WTC11 (cell line): ENCODE measurements around the gene CA10. TPM values are rescaled to one million over a fixed set of nuclear protein-coding genes. Genes with fewer than 3 reads are reported as not detected.

Experiments used
- ATAC-seq: fragments of 200-7000 bp; cut with Tn5 transposase; 2 replicates; pipeline ENCODE4 v1.10.0; 2021; ENCODE audit warnings: mild to moderate bottlenecking, moderate library complexity
- CTCF ChIA-PET: fragments of 300-600 bp; sonication (Branson Sonifier 250); formaldehyde crosslinking; loops from one replicate; lab custom pipeline; 2021; ENCODE audit warnings: antibody characterized with exemption; lab: Charles Lee
- POLR2A ChIA-PET: fragments of 350-600 bp; sonication (Branson Sonifier 250); formaldehyde crosslinking; loops from one replicate; lab custom pipeline; 2021; ENCODE audit warnings: antibody characterized with exemption; lab: Charles Lee
- DNase-seq: peaks from one replicate; pipeline ENCODE4 v3.0.0; 2021; ENCODE audit warnings: low spot score
- H3K27ac Mint-ChIP-seq: 2 replicates; pipeline ENCODE4 v1.8.0; 2021; ENCODE audit warnings: mixed read lengths
- H3K27me3 Mint-ChIP-seq: 2 replicates; pipeline ENCODE4 v1.8.0; 2021; ENCODE audit warnings: low read depth, mild to moderate bottlenecking, moderate library complexity, mixed read lengths
- H3K36me3 Mint-ChIP-seq: 2 replicates; pipeline ENCODE4 v1.8.0; 2021; ENCODE audit warnings: mixed read lengths
- H3K4me1 Mint-ChIP-seq: 2 replicates; pipeline ENCODE4 v1.8.0; 2022; ENCODE audit warnings: mixed read lengths
- H3K4me3 Mint-ChIP-seq: 2 replicates; pipeline ENCODE4 v1.8.0; 2021; ENCODE audit warnings: mild to moderate bottlenecking, moderate library complexity, mixed read lengths
- H3K9me3 Mint-ChIP-seq: 2 replicates; pipeline ENCODE4 v1.8.0; 2021; ENCODE audit warnings: mixed read lengths
- ATF2 ChIP-seq: sonication (generic); formaldehyde crosslinking; IDR thresholded peaks from 2 replicates; pipeline ENCODE4 v1.8.1; 2022; ENCODE audit warnings: low read depth, missing genetic modification reagents, borderline replicate concordance
- CREB1 ChIP-seq: sonication (generic); formaldehyde crosslinking; IDR thresholded peaks from 2 replicates; pipeline ENCODE4 v1.8.0; 2023; ENCODE audit warnings: mild to moderate bottlenecking, missing genetic modification reagents
- CTCF ChIP-seq: fragments of 200-600 bp; IDR thresholded peaks from 2 replicates; pipeline ENCODE4 v1.8.0; 2022; ENCODE audit warnings: antibody characterized with exemption
- EMX1 ChIP-seq: fragments of 250-450 bp; sonication (Bioruptor Pico); IDR thresholded peaks from 2 replicates; pipeline ENCODE4 v1.8.0; 2021; ENCODE audit warnings: mild to moderate bottlenecking
- GRHL2 ChIP-seq: fragments of 250-450 bp; sonication (Bioruptor Pico); IDR thresholded peaks from 2 replicates; pipeline ENCODE4 v1.8.0; 2022; ENCODE audit warnings: mild to moderate bottlenecking, moderate library complexity; ENCODE audit not compliant: insufficient replicate concordance, severe bottlenecking
- HMGXB4 ChIP-seq: sonication (generic); formaldehyde crosslinking; IDR thresholded peaks from 2 replicates; pipeline ENCODE4 v1.8.1; 2023; ENCODE audit warnings: mild to moderate bottlenecking, moderate library complexity, missing genetic modification reagents
- JUN ChIP-seq: sonication (generic); formaldehyde crosslinking; IDR thresholded peaks from 2 replicates; pipeline ENCODE4 v1.8.0; 2023; ENCODE audit warnings: mild to moderate bottlenecking, missing genetic modification reagents
- MAX ChIP-seq: sonication (generic); formaldehyde crosslinking; IDR thresholded peaks from 2 replicates; pipeline ENCODE4 v1.8.0; 2022; ENCODE audit warnings: mild to moderate bottlenecking, missing genetic modification reagents
- MLX ChIP-seq: sonication (generic); formaldehyde crosslinking; IDR thresholded peaks from 2 replicates; pipeline ENCODE4 v1.8.1; 2023; ENCODE audit warnings: mild to moderate bottlenecking, missing genetic modification reagents, moderate library complexity
- NFE2L1 ChIP-seq: sonication (generic); formaldehyde crosslinking; IDR thresholded peaks from 2 replicates; pipeline ENCODE4 v1.8.1; 2023; ENCODE audit warnings: missing genetic modification reagents
- PRDM15 ChIP-seq: sonication (generic); formaldehyde crosslinking; IDR thresholded peaks from 2 replicates; pipeline ENCODE4 v1.8.0; 2022; ENCODE audit warnings: missing genetic modification reagents
- PRRX2 ChIP-seq: fragments of 250-450 bp; sonication (Bioruptor Pico); IDR thresholded peaks from 2 replicates; pipeline ENCODE4 v1.8.0; 2021; ENCODE audit warnings: mild to moderate bottlenecking
- SMAD3 ChIP-seq: sonication (generic); formaldehyde crosslinking; IDR thresholded peaks from 2 replicates; pipeline ENCODE4 v1.8.0; 2022; ENCODE audit warnings: missing genetic modification reagents, mild to moderate bottlenecking, borderline replicate concordance
- SP1 ChIP-seq: sonication (generic); formaldehyde crosslinking; conservative IDR thresholded peaks from 2 replicates; pipeline ENCODE4 v1.8.1; 2022; ENCODE audit warnings: missing genetic modification reagents
- ZNF263 ChIP-seq: sonication (generic); formaldehyde crosslinking; IDR thresholded peaks from 2 replicates; pipeline ENCODE4 v1.8.1; 2022; ENCODE audit warnings: low read depth, mild to moderate bottlenecking, moderate library complexity, missing genetic modification reagents
- total RNA-seq: library from RNA; stranded (reverse); gene quantifications from 3 replicates; pipeline ENCODE4 v1.2.3, GENCODE V29; 2021
- TF ChIP-seq, protein P1 (sequence below): sonication (generic); formaldehyde crosslinking; IDR thresholded peaks from 2 replicates; pipeline ENCODE4 v1.8.1; 2023; ENCODE audit warnings: mild to moderate bottlenecking, missing genetic modification reagents, borderline replicate concordance
- TF ChIP-seq, protein P2 (sequence below): sonication (generic); formaldehyde crosslinking; IDR thresholded peaks from 2 replicates; pipeline ENCODE4 v1.8.1; 2023; ENCODE audit warnings: mild to moderate bottlenecking, missing genetic modification reagents, moderate library complexity
- TF ChIP-seq, protein P3 (sequence below): fragments of 250-450 bp; sonication (Bioruptor Pico); IDR thresholded peaks from 2 replicates; pipeline ENCODE4 v1.9.0; 2021; ENCODE audit warnings: mild to moderate bottlenecking

CA10 gene
- total RNA-seq, 1 experiment from 2014 or later, result 0.90 TPM

- Mint-ChIP-seq H3K4me3 (no peak overlapping the region), H3K27ac (no peak overlapping the region), H3K27me3 (no peaks in the 10 kb centered on the region), H3K9me3 (peaks cover 53% of the 10 kb centered on the region), H3K4me1 (no peaks in the 10 kb centered on the region), H3K36me3 (peaks cover 42% of the 10 kb centered on the region)
- no peak for ATAC-seq
- CTCF ChIA-PET, result no interaction called here
- POLR2A ChIA-PET, result no interaction called here
- DNase-seq, result no peak
- TF ChIP-seq GRHL2, result no peak
- TF ChIP-seq, protein P1, sequence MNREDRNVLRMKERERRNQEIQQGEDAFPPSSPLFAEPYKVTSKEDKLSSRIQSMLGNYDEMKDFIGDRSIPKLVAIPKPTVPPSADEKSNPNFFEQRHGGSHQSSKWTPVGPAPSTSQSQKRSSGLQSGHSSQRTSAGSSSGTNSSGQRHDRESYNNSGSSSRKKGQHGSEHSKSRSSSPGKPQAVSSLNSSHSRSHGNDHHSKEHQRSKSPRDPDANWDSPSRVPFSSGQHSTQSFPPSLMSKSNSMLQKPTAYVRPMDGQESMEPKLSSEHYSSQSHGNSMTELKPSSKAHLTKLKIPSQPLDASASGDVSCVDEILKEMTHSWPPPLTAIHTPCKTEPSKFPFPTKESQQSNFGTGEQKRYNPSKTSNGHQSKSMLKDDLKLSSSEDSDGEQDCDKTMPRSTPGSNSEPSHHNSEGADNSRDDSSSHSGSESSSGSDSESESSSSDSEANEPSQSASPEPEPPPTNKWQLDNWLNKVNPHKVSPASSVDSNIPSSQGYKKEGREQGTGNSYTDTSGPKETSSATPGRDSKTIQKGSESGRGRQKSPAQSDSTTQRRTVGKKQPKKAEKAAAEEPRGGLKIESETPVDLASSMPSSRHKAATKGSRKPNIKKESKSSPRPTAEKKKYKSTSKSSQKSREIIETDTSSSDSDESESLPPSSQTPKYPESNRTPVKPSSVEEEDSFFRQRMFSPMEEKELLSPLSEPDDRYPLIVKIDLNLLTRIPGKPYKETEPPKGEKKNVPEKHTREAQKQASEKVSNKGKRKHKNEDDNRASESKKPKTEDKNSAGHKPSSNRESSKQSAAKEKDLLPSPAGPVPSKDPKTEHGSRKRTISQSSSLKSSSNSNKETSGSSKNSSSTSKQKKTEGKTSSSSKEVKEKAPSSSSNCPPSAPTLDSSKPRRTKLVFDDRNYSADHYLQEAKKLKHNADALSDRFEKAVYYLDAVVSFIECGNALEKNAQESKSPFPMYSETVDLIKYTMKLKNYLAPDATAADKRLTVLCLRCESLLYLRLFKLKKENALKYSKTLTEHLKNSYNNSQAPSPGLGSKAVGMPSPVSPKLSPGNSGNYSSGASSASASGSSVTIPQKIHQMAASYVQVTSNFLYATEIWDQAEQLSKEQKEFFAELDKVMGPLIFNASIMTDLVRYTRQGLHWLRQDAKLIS (CRISPR knock-in tag), result no peak
- TF ChIP-seq, protein P2, sequence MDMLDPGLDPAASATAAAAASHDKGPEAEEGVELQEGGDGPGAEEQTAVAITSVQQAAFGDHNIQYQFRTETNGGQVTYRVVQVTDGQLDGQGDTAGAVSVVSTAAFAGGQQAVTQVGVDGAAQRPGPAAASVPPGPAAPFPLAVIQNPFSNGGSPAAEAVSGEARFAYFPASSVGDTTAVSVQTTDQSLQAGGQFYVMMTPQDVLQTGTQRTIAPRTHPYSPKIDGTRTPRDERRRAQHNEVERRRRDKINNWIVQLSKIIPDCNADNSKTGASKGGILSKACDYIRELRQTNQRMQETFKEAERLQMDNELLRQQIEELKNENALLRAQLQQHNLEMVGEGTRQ (CRISPR knock-in tag), result no peak
- no peak for TF ChIP-seq NFE2L1 (CRISPR knock-in tag)
- no peak for TF ChIP-seq SP1 (CRISPR knock-in tag)
- TF ChIP-seq PRDM15, result no peak
- no peak for TF ChIP-seq EMX1
- no peak for TF ChIP-seq PRRX2 (CRISPR knock-in tag)
- TF ChIP-seq, protein P3, sequence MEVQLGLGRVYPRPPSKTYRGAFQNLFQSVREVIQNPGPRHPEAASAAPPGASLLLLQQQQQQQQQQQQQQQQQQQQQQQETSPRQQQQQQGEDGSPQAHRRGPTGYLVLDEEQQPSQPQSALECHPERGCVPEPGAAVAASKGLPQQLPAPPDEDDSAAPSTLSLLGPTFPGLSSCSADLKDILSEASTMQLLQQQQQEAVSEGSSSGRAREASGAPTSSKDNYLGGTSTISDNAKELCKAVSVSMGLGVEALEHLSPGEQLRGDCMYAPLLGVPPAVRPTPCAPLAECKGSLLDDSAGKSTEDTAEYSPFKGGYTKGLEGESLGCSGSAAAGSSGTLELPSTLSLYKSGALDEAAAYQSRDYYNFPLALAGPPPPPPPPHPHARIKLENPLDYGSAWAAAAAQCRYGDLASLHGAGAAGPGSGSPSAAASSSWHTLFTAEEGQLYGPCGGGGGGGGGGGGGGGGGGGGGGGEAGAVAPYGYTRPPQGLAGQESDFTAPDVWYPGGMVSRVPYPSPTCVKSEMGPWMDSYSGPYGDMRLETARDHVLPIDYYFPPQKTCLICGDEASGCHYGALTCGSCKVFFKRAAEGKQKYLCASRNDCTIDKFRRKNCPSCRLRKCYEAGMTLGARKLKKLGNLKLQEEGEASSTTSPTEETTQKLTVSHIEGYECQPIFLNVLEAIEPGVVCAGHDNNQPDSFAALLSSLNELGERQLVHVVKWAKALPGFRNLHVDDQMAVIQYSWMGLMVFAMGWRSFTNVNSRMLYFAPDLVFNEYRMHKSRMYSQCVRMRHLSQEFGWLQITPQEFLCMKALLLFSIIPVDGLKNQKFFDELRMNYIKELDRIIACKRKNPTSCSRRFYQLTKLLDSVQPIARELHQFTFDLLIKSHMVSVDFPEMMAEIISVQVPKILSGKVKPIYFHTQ, result no peak
- TF ChIP-seq JUN (CRISPR knock-in tag), result no peak
- TF ChIP-seq CREB1 (CRISPR knock-in tag), result no peak
Observed at GRCh38 chr17:51904379-51904778, 254.1 kb downstream of the CA10 start.

DNA sequence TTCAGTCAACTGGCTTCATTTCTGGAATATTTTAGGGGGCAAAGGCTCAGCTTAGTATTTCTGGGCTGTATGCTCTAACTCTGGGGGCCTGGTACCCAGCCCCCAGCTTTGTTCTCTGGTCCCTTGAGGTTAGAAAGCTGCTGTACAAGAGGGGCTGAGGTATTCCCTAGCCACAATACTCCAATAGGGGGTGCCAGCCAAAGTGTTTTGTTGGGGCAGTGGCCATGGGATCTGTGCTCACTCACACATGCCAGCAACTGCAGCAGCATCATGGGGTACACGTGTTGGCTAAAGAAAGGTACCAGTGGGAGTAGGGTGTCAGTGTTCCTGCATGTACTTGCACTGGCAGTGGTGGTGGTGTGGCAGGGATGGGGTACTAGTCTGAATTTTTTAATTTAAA is 257.3 kb downstream of the CA10 start:
- Mint-ChIP-seq H3K4me1 (no peaks in the 10 kb centered on the region), H3K9me3 (peaks cover 61% of the 10 kb centered on the region), H3K36me3 (peaks cover 38% of the 10 kb centered on the region), H3K27ac (no peak overlapping the region), H3K4me3 (no peak overlapping the region), H3K27me3 (no peaks in the 10 kb centered on the region; the same call in 1 of the 2 replicates)
- POLR2A ChIA-PET, result no interaction called here
- ATAC-seq (peak; percentile 44; the same call in 1 of the 2 replicates), DNase-seq (peak; percentile 10)
- CTCF ChIA-PET, result interaction anchor here (1.0 kb wide), 1 partner anchor 206 kb away, joined by 4 read pairs; no protein-coding TSS in a partner anchor
- TF ChIP-seq CTCF (no peak), JUN (CRISPR knock-in tag) (no peak), HMGXB4 (CRISPR knock-in tag) (no peak), SMAD3 (CRISPR knock-in tag) (no peak), ZNF263 (CRISPR knock-in tag) (no peak), MLX (CRISPR knock-in tag) (no peak), ATF2 (CRISPR knock-in tag) (no peak), MAX (no peak)
